ENCODE data around the gene ATXN1L.
A peak's percentile ranks its signal among the peaks of the same experiment; 100 is the strongest.

ATXN1L gene

GRCh38 chr16:71893888-71894228, 48.1 kb downstream of the ATXN1L start:
- Histone ChIP-seq H3K9ac (ENCODE audit: low read depth, low read length, poor library complexity, severe bottlenecking) (peak overlapping the region; percentile 98), H3K9me3 (ENCODE audit: insufficient read depth, low read depth, low read length) (no peaks in the 10 kb centered on the region), H3K4me1 (ENCODE audit: insufficient read depth, low read length, poor library complexity, severe bottlenecking) (peaks cover 20% of the 10 kb centered on the region), H3K27me3 (ENCODE audit: insufficient read depth, low read length, poor library complexity, severe bottlenecking) (peaks cover 7% of the 10 kb centered on the region), H3F3A (ENCODE audit: low read depth) (no peaks in the 10 kb centered on the region), H3K36me3 (ENCODE audit: insufficient read depth, low read length) (no peaks in the 10 kb centered on the region), H3K9me2 (replicated peaks; ENCODE audit: low read depth, low read length) (no peaks in the 10 kb centered on the region), H4K20me1 (ENCODE audit: insufficient read depth, low read length, poor library complexity, severe bottlenecking) (peaks cover 39% of the 10 kb centered on the region), H3K4me2 (ENCODE audit: low read depth, low read length, poor library complexity, severe bottlenecking) (peak overlapping the region; percentile 92), H3K79me2 (ENCODE audit: insufficient read depth, low read length) (peaks cover 48% of the 10 kb centered on the region), H2AFZ (ENCODE audit: low read length) (peak overlapping the region; percentile 87; the same call in 1 of the 2 replicates), H3K4me3 (ENCODE audit: low read length, poor library complexity, severe bottlenecking) (peak overlapping the region; percentile 92)
- TF ChIP-seq, protein P1, sequence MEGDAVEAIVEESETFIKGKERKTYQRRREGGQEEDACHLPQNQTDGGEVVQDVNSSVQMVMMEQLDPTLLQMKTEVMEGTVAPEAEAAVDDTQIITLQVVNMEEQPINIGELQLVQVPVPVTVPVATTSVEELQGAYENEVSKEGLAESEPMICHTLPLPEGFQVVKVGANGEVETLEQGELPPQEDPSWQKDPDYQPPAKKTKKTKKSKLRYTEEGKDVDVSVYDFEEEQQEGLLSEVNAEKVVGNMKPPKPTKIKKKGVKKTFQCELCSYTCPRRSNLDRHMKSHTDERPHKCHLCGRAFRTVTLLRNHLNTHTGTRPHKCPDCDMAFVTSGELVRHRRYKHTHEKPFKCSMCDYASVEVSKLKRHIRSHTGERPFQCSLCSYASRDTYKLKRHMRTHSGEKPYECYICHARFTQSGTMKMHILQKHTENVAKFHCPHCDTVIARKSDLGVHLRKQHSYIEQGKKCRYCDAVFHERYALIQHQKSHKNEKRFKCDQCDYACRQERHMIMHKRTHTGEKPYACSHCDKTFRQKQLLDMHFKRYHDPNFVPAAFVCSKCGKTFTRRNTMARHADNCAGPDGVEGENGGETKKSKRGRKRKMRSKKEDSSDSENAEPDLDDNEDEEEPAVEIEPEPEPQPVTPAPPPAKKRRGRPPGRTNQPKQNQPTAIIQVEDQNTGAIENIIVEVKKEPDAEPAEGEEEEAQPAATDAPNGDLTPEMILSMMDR (conservative IDR thresholded peaks at IDR 0.05; ENCODE audit: low read length) = no peak
- TF ChIP-seq EZH2phosphoT487 (IDR thresholded peaks at IDR 0.05; ENCODE audit: borderline replicate concordance) = no peak

GRCh38 chr16:71894229-71894920, 48.6 kb downstream of the ATXN1L start:
- Histone ChIP-seq H3K36me3 (ENCODE audit: insufficient read depth, low read length) (no peaks in the 10 kb centered on the region), H3K4me3 (ENCODE audit: low read length, poor library complexity, severe bottlenecking) (peak overlapping the region; percentile 92), H3K79me2 (ENCODE audit: insufficient read depth, low read length) (peaks cover 53% of the 10 kb centered on the region), H3K9ac (ENCODE audit: low read depth, low read length, poor library complexity, severe bottlenecking) (peak overlapping the region; percentile 98), H3F3A (ENCODE audit: low read depth) (no peaks in the 10 kb centered on the region), H4K20me1 (ENCODE audit: insufficient read depth, low read length, poor library complexity, severe bottlenecking) (peaks cover 45% of the 10 kb centered on the region), H3K27me3 (ENCODE audit: insufficient read depth, low read length, poor library complexity, severe bottlenecking) (peaks cover 7% of the 10 kb centered on the region), H3K4me2 (ENCODE audit: low read depth, low read length, poor library complexity, severe bottlenecking) (peak overlapping the region; percentile 92), H3K9me2 (replicated peaks; ENCODE audit: low read depth, low read length) (no peaks in the 10 kb centered on the region), H3K9me3 (ENCODE audit: insufficient read depth, low read depth, low read length) (no peaks in the 10 kb centered on the region), H2AFZ (ENCODE audit: low read length) (peak overlapping the region; percentile 87), H3K4me1 (ENCODE audit: insufficient read depth, low read length, poor library complexity, severe bottlenecking) (peaks cover 20% of the 10 kb centered on the region)
- TF ChIP-seq, protein P1 (conservative IDR thresholded peaks at IDR 0.05; ENCODE audit: low read length) = peak; percentile 33; the same call in 1 of the 2 replicates
- TF ChIP-seq EZH2phosphoT487 (IDR thresholded peaks at IDR 0.05; ENCODE audit: borderline replicate concordance) = no peak

- Histone ChIP-seq H3K4me3 (ENCODE audit: low read length, poor library complexity, severe bottlenecking) (peak within 1 kb of the TSS; percentile 92), H4K20me1 (ENCODE audit: insufficient read depth, low read length, poor library complexity, severe bottlenecking) (peaks cover 51% of the 10 kb centered on the region), H3K79me2 (ENCODE audit: insufficient read depth, low read length) (peaks cover 60% of the 10 kb centered on the region), H3K9ac (ENCODE audit: low read depth, low read length, poor library complexity, severe bottlenecking) (peak within 1 kb of the TSS; percentile 98), H3K9me3 (ENCODE audit: insufficient read depth, low read depth, low read length) (no peaks in the 10 kb centered on the region), H3F3A (ENCODE audit: low read depth) (no peaks in the 10 kb centered on the region), H3K9me2 (replicated peaks; ENCODE audit: low read depth, low read length) (no peaks in the 10 kb centered on the region), H3K4me1 (ENCODE audit: insufficient read depth, low read length, poor library complexity, severe bottlenecking) (peaks cover 20% of the 10 kb centered on the region), H2AFZ (ENCODE audit: low read length) (peak within 1 kb of the TSS; percentile 87), H3K4me2 (ENCODE audit: low read depth, low read length, poor library complexity, severe bottlenecking) (peak within 1 kb of the TSS; percentile 92), H3K27me3 (ENCODE audit: insufficient read depth, low read length, poor library complexity, severe bottlenecking) (peaks cover 7% of the 10 kb centered on the region), H3K36me3 (ENCODE audit: insufficient read depth, low read length) (no peaks in the 10 kb centered on the region)
- no peak for TF ChIP-seq EZH2phosphoT487 (IDR thresholded peaks at IDR 0.05; ENCODE audit: borderline replicate concordance)
- TF ChIP-seq, protein P1 (conservative IDR thresholded peaks at IDR 0.05; ENCODE audit: low read length) = no peak
Observed at GRCh38 chr16:71894921-71895678, 49.3 kb downstream of the ATXN1L start, which contains the start of gene IST1. IST1 (plus strand) TSS chr16:71895531; CDS start chr16:71915641, 20,110 bp downstream.
